Stimulated activated naive B cell treated with anti-CD40 and anti-IgM and Interleukin-4, amounts not matched to agents 10 μg/mL and 1 μg/mL and 100 μg/mL, for 72 hours (primary cell): ENCODE measurements around the gene ACOT6.
"Not testable (repeated sequence)": the region's sequence is repeated elsewhere in the genome, so short reads cannot be mapped to it uniquely, and the experiment has no call there.

Experiments used
- ATAC-seq, 2 donors: fragments of 150-1000 bp; cut with Tn5 transposase; replicated peaks; 2 replicates each; pipeline ENCODE4 v1.10.0; 2021; ENCODE audit warnings: moderate library complexity in 1 of 2
- DNase-seq: peaks from one replicate; pipeline ENCODE4 v3.0.0; 2021
- H3K27ac Mint-ChIP-seq: one replicate; pipeline ENCODE4 v1.8.0; 2022; ENCODE audit warnings: mild to moderate bottlenecking, mixed read lengths
- H3K27me3 Mint-ChIP-seq, 2 donors: one replicate each; pipeline ENCODE4 v1.8.0; 2022; ENCODE audit warnings: mixed read lengths in 2 of 2
- H3K36me3 Mint-ChIP-seq, 2 donors: one replicate each; pipeline ENCODE4 v1.8.0; 2022; ENCODE audit warnings: mixed read lengths in 2 of 2, mild to moderate bottlenecking in 1 of 2
- H3K4me1 Mint-ChIP-seq, 2 donors: one replicate each; pipeline ENCODE4 v1.8.0; 2022; ENCODE audit warnings: mixed read lengths in 2 of 2, mild to moderate bottlenecking in 1 of 2
- H3K4me3 Mint-ChIP-seq, 2 donors: one replicate each; pipeline ENCODE4 v1.8.0; 2022; ENCODE audit warnings: mild to moderate bottlenecking in 2 of 2, mixed read lengths in 2 of 2, moderate library complexity in 1 of 2
- H3K9me3 Mint-ChIP-seq, 2 donors: one replicate each; pipeline ENCODE4 v1.8.0; 2022; ENCODE audit warnings: mixed read lengths in 2 of 2, mild to moderate bottlenecking in 1 of 2

Gene ACOT6

GRCh38 chr14:73619524-73619923 is 7.2 kb downstream of the ACOT6 start:
- H3K27ac Mint-ChIP-seq: no peak overlapping the region
- H3K36me3 Mint-ChIP-seq: no peaks in the 10 kb centered on the region
- DNase-seq: no peak
- H3K9me3 Mint-ChIP-seq: no peaks in the 10 kb centered on the region
- ATAC-seq: no peak
- H3K4me3 Mint-ChIP-seq: no peak overlapping the region
- peaks cover 0 to 7% of the 10 kb centered on the region in 2 donors for H3K27me3 Mint-ChIP-seq
- no peaks in the 10 kb centered on the region for H3K4me1 Mint-ChIP-seq

DNA sequence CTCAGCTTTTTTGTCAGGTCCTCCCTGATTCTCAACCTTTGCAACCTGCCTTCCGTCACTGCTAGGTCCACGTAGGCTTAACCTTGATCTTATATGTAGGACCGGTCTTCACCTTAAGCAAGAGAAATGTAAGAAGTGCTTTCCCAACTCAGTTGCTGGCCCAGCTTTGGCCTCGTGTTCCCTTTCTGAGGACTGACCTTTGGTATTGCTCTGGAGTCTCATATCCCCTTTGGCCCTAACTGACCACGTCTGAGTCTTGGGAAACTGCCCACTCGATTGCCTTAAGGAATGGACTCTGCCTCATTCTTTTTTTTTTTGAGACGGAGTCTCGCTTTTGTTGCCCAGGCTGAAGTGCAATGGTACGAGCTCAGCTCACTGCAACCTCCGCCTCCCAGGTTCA is 8.0 kb downstream of the ACOT6 start:
- Mint-ChIP-seq H3K4me1 (no peaks in the 10 kb centered on the region), H3K36me3 (no peaks in the 10 kb centered on the region), H3K27me3 (peaks cover 0 to 7% of the 10 kb centered on the region in 2 donors), H3K9me3 (no peaks in the 10 kb centered on the region), H3K27ac (no peak overlapping the region), H3K4me3 (no peak overlapping the region)
- ATAC-seq (no peak), DNase-seq (no peak)

DNA sequence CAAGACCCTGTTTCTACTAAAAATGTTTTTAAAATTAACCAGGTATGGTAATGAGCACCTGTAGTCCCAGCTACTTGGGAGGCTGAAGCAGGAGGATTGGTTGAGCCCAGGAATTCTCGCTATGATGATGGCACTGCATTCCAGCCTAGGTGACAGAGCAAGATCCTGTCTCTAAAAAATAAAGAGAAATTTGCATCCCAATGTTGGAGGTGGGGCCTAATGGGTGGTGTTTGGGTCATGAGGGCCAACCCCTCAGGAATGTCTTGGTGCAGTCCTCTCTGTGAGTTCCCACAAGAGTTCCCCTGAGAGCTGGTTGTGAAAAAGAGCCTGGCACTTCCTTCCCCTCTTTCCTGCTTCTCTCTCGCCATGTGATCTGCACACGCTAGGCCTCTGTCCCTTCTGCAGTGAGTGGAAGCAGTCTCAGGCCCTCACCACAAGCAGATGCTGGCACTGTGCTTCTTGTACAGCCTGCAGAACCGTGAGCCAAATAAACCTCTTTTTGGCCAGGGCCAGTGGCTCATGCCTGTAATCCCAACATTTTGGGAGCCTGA is 11.3 kb downstream of the ACOT6 start:
- Mint-ChIP-seq H3K4me3 (no peak overlapping the region), H3K27ac (no peak overlapping the region), H3K9me3 (no peaks in the 10 kb centered on the region), H3K36me3 (no peaks in the 10 kb centered on the region), H3K27me3 (peaks cover 0 to 7% of the 10 kb centered on the region in 2 donors), H3K4me1 (no peaks in the 10 kb centered on the region)
- DNase-seq (no peak), ATAC-seq (no peak)

- Mint-ChIP-seq H3K4me1 (no peaks in the 10 kb centered on the region), H3K4me3 (no peak overlapping the region), H3K27me3 (peaks cover 4 to 12% of the 10 kb centered on the region in 2 donors), H3K9me3 (no peaks in the 10 kb centered on the region), H3K27ac (no peak overlapping the region), H3K36me3 (no peaks in the 10 kb centered on the region)
- ATAC-seq: no peak
- DNase-seq: no peak
Observed at GRCh38 chr14:73625706-73626105, 13.4 kb downstream of the ACOT6 start.

DNA sequence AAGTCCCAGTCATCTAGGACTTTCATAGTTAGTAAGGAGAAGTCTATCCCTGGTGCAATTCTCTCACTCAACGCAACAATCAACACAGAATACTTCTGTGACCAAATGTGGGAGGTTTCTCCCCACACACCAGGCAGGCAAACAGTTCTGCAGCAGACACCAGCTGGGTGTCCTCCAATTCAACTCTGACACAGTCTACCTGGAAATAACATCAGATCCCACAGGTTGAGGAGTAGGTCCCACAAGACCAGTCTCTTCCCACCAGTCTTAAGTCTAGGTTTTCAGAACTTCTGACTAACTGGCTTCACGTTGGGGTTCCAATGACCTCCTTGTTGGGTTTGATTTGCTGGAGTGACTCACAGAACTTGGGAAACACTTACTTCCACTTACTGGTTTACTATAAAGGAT is 14.8 kb downstream of the ACOT6 start:
- Mint-ChIP-seq H3K9me3 (no peaks in the 10 kb centered on the region), H3K36me3 (no peaks in the 10 kb centered on the region), H3K4me3 (no peak overlapping the region), H3K27me3 (peaks cover 7 to 12% of the 10 kb centered on the region in 2 donors), H3K27ac (no peak overlapping the region), H3K4me1 (no peaks in the 10 kb centered on the region)
- DNase-seq (no peak), ATAC-seq (no peak)

- Mint-ChIP-seq H3K36me3 (no peaks in the 10 kb centered on the region), H3K4me3 (no peak overlapping the region), H3K4me1 (peaks cover 3 to 16% of the 10 kb centered on the region in 2 donors), H3K9me3 (no peaks in the 10 kb centered on the region), H3K27ac (no peak overlapping the region), H3K27me3 (peaks cover 7 to 12% of the 10 kb centered on the region in 2 donors)
- ATAC-seq (no peak), DNase-seq (no peak)
Observed at GRCh38 chr14:73630009-73630780, 17.9 kb downstream of the ACOT6 start.

GRCh38 chr14:73633116-73634010 is 21.0 kb downstream of the ACOT6 start:
- DNase-seq: peak; percentile 39
- peak overlapping the region; percentile 84 for H3K27ac Mint-ChIP-seq
- peaks cover 3 to 16% of the 10 kb centered on the region in 2 donors for H3K4me1 Mint-ChIP-seq
- H3K9me3 Mint-ChIP-seq: no peaks in the 10 kb centered on the region
- H3K27me3 Mint-ChIP-seq: peaks cover 12% of the 10 kb centered on the region in 2 donors
- ATAC-seq: peak; percentile 87 to 88
- H3K4me3 Mint-ChIP-seq: peak overlapping the region; percentile 81 to 90
- no peaks in the 10 kb centered on the region for H3K36me3 Mint-ChIP-seq

- Mint-ChIP-seq H3K27ac (peak overlapping the region; percentile 84), H3K4me3 (peak overlapping the region; percentile 81 to 90), H3K4me1 (peaks cover 3 to 16% of the 10 kb centered on the region in 2 donors), H3K27me3 (peaks cover 11 to 12% of the 10 kb centered on the region in 2 donors), H3K36me3 (no peaks in the 10 kb centered on the region), H3K9me3 (no peaks in the 10 kb centered on the region)
- DNase-seq (peak; percentile 6), ATAC-seq (peak; percentile 28 to 44)
Observed at GRCh38 chr14:73634011-73634833, 21.9 kb downstream of the ACOT6 start.

GRCh38 chr14:73636355-73636754 is 24.0 kb downstream of the ACOT6 start:
- not testable (repeated sequence) for H3K27me3 Mint-ChIP-seq, H3K4me3 Mint-ChIP-seq, H3K36me3 Mint-ChIP-seq, ATAC-seq, H3K27ac Mint-ChIP-seq, H3K9me3 Mint-ChIP-seq, DNase-seq
- peaks cover 3 to 16% of the 10 kb centered on the region in 2 donors for H3K4me1 Mint-ChIP-seq

- Mint-ChIP-seq H3K4me1 (peaks cover 3 to 16% of the 10 kb centered on the region in 2 donors), H3K27me3 (peaks cover 0 to 5% of the 10 kb centered on the region in 2 donors), H3K27ac (no peak overlapping the region), H3K9me3 (no peaks in the 10 kb centered on the region), H3K4me3 (no peak overlapping the region), H3K36me3 (no peaks in the 10 kb centered on the region)
- ATAC-seq: no peak
- DNase-seq: no peak
Observed at GRCh38 chr14:73637830-73638229, 25.5 kb downstream of the ACOT6 start.

- H3K4me3 Mint-ChIP-seq: no peak overlapping the region
- peaks cover 12 to 21% of the 10 kb centered on the region in 2 donors for H3K4me1 Mint-ChIP-seq
- no peaks in the 10 kb centered on the region for H3K9me3 Mint-ChIP-seq
- DNase-seq (no peak), ATAC-seq (no peak)
- peaks cover 0 to 5% of the 10 kb centered on the region in 2 donors for H3K27me3 Mint-ChIP-seq
- peaks cover 0 to 2% of the 10 kb centered on the region in 2 donors for H3K36me3 Mint-ChIP-seq
- H3K27ac Mint-ChIP-seq: no peak overlapping the region
Observed at GRCh38 chr14:73640796-73641365, 28.6 kb downstream of the ACOT6 start.

DNA sequence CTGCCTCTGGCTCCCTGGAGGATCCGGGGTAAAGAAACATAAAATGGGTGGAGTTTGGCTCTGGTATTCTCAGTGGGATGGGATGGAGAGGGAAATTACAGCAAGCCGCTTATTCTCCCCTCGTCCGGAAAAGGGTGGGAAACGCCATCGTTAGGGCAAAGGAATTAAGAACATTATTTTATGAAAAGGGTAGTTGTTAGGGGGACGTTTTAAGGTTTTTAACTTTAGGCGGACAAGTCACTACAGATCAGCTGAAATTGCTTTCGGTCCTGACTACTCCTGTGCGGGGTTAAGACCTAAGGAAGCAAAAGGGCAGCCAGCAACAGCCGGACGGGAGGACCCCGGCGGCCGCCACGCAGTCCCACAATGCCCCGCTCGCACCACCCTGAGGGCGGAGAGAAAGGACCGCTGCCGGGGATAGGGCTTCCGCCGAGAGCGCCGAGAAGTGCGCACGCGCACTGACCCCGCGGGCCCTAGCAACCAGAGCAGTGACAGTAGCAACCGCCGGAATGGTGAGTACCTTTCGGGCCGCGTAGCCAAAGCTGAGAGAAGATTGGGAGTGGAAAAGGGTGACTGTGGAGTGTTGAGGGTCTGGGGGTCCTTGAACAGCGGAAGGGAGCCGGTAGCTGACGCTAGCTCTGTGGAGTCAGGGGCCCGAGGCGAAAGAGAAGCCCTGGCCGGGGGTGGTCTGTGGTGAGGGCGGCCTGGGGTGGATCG is 32.4 kb downstream of the ACOT6 start, which contains the start of gene DNAL1:
Gene DNAL1 (plus strand): TSS at position 456 of the 717 bp plus-strand sequence. CDS start 54 bp downstream, at position 510.
- Mint-ChIP-seq H3K9me3 (no peaks in the 10 kb centered on the region), H3K4me1 (peaks cover 13 to 22% of the 10 kb centered on the region in 2 donors), H3K27me3 (no peaks in the 10 kb centered on the region), H3K27ac (peak within 1 kb of the TSS; percentile 93), H3K4me3 (peak within 1 kb of the TSS; percentile 93 to 96), H3K36me3 (peaks cover 0 to 2% of the 10 kb centered on the region in 2 donors)
- DNase-seq: peak; percentile 92
- peak; percentile 99 to 100 for ATAC-seq

DNA sequence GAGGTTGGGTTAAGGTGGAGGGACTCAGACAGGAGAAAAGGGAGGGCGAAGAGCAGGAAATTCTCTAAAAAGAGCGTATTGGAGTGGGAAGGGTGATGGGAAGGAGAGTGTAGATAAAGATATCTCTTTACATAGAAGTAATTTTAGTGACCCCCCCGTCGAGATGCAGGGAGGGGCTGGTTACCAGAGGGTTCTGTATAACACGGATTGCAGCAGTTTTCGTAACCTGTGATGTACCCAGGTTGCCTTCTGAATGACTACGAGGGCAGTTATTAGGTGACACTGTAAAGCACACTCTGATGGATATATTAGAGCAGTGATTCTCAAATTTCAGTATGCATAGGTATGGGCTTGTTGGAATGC is 32.9 kb downstream of the ACOT6 start:
- H3K4me3 Mint-ChIP-seq: peak overlapping the region; percentile 93 to 96
- ATAC-seq (no peak), DNase-seq (no peak)

More for the DNA sequence above, 32.9 kb downstream of the ACOT6 start:
- Mint-ChIP-seq H3K4me1 (peaks cover 13 to 22% of the 10 kb centered on the region in 2 donors), H3K9me3 (no peaks in the 10 kb centered on the region), H3K27me3 (no peaks in the 10 kb centered on the region), H3K27ac (peak overlapping the region; percentile 93), H3K36me3 (peaks cover 0 to 2% of the 10 kb centered on the region in 2 donors)
